Large intestine (tissue), 3 donors: ENCODE measurements around the gene SH3RF3. TPM values are rescaled to one million over a fixed set of nuclear protein-coding genes. Genes with fewer than 3 reads are reported as not detected.

ENCODE experiments used
- DNase-seq, 2 donors: peaks; one replicate each; pipeline versions ENCODE4 v3.0.0 to v3.0.0-alpha.2; 2013
- H3K27ac ChIP-seq: one replicate; pipeline ENCODE4 v1.5.1; 2013; ENCODE audit warnings: low read length
- H3K27me3 ChIP-seq: 2 replicates; pipeline ENCODE4 v1.6.1; 2013; ENCODE audit warnings: low read length; ENCODE audit not compliant: control insufficient read depth, insufficient read depth
- H3K36me3 ChIP-seq: 2 replicates; pipeline ENCODE4 v1.6.1; 2013; ENCODE audit warnings: low read length; ENCODE audit not compliant: control insufficient read depth, insufficient read depth
- H3K4me1 ChIP-seq: one replicate; pipeline ENCODE4 v1.6.1; 2013; ENCODE audit warnings: low read length; ENCODE audit not compliant: control insufficient read depth, insufficient read depth
- H3K4me3 ChIP-seq: one replicate; pipeline ENCODE4 v1.5.1; 2013; ENCODE audit warnings: low read length
- H3K9me3 ChIP-seq: one replicate; pipeline ENCODE4 v1.6.1; 2013; ENCODE audit warnings: mild to moderate bottlenecking, low read depth, low read length, moderate library complexity; ENCODE audit not compliant: control insufficient read depth
- WGBS: methylation state at CpG from one replicate; pipeline ENCODE4 v1.1.5; 2013; ENCODE audit warnings: low lambda C conversion rate; ENCODE audit not compliant: insufficient coverage; 5-methylcytosine and 5-hydroxymethylcytosine counted together
- polyA plus RNA-seq: library from polyadenylated mRNA; unstranded; fragments of 120-200 nt; gene quantifications from one replicate; pipeline ENCODE4 v1.2.1, GENCODE V29; 2013

The SH3RF3 gene
- polyA plus RNA-seq, 1 donor: 3.0 TPM

- no peaks in the 10 kb centered on the region for H3K4me1 ChIP-seq
Measured at GRCh38 chr2:109333414-109334210, 204.6 kb downstream of the SH3RF3 start.

GRCh38 chr2:109335631-109336176 is 206.7 kb downstream of the SH3RF3 start:
- DNase-seq: no peak
- Histone ChIP-seq H3K27me3 (peaks cover 5% of the 10 kb centered on the region), H3K36me3 (no peaks in the 10 kb centered on the region), H3K9me3 (no peaks in the 10 kb centered on the region), H3K27ac (no peak overlapping the region), H3K4me1 (no peaks in the 10 kb centered on the region), H3K4me3 (no peak overlapping the region)
- WGBS: 80% methylated on average over 2 of the region's 12 CpGs

More at GRCh38 chr2:109333414-109334210, 204.6 kb downstream of the SH3RF3 start:
- Histone ChIP-seq H3K27ac (no peak overlapping the region), H3K9me3 (no peaks in the 10 kb centered on the region), H3K36me3 (no peaks in the 10 kb centered on the region), H3K27me3 (peaks cover 5% of the 10 kb centered on the region), H3K4me3 (no peak overlapping the region)
- WGBS: 16% methylated on average over 2 of the region's 7 CpGs
- no peak for DNase-seq

- H3K27ac ChIP-seq: no peak overlapping the region
- H3K4me1 ChIP-seq: no peaks in the 10 kb centered on the region
- no CpG with 5 or more reads among the region's 6 CpGs for WGBS
- DNase-seq: no peak
- no peak overlapping the region for H3K4me3 ChIP-seq
- H3K36me3 ChIP-seq: no peaks in the 10 kb centered on the region
- peaks cover 5% of the 10 kb centered on the region for H3K27me3 ChIP-seq
- H3K9me3 ChIP-seq: no peaks in the 10 kb centered on the region
Measured at GRCh38 chr2:109336296-109336695, 207.3 kb downstream of the SH3RF3 start.

- no CpG with 5 or more reads among the region's 9 CpGs for WGBS
- Histone ChIP-seq H3K36me3 (no peaks in the 10 kb centered on the region), H3K27me3 (peaks cover 5% of the 10 kb centered on the region), H3K9me3 (no peaks in the 10 kb centered on the region), H3K4me3 (no peak overlapping the region), H3K27ac (no peak overlapping the region), H3K4me1 (no peaks in the 10 kb centered on the region)
- no peak for DNase-seq
Measured at GRCh38 chr2:109337221-109337620, 208.2 kb downstream of the SH3RF3 start.

- H3K27me3 ChIP-seq: peaks cover 2% of the 10 kb centered on the region
- no peak overlapping the region for H3K4me3 ChIP-seq
- WGBS: no CpG with 5 or more reads among the region's 6 CpGs
- no peaks in the 10 kb centered on the region for H3K4me1 ChIP-seq
- no peaks in the 10 kb centered on the region for H3K36me3 ChIP-seq
- H3K27ac ChIP-seq: no peak overlapping the region
- DNase-seq: no peak
- H3K9me3 ChIP-seq: no peaks in the 10 kb centered on the region
Measured at GRCh38 chr2:109339519-109339966, 210.5 kb downstream of the SH3RF3 start.

- Histone ChIP-seq H3K9me3 (no peaks in the 10 kb centered on the region), H3K27me3 (peaks cover 2% of the 10 kb centered on the region), H3K36me3 (no peaks in the 10 kb centered on the region), H3K4me3 (no peak overlapping the region), H3K27ac (no peak overlapping the region), H3K4me1 (no peaks in the 10 kb centered on the region)
- 88% methylated on average over 1 of the region's 4 CpGs for WGBS
- DNase-seq: no peak
Measured at GRCh38 chr2:109340381-109340780, 211.4 kb downstream of the SH3RF3 start.

GRCh38 chr2:109341355-109342255 is 212.6 kb downstream of the SH3RF3 start:
- H3K27ac ChIP-seq: no peak overlapping the region
- no CpG with 5 or more reads among the region's 7 CpGs for WGBS
- no peaks in the 10 kb centered on the region for H3K36me3 ChIP-seq

GRCh38 chr2:109342256-109342850 is 213.3 kb downstream of the SH3RF3 start:
- Histone ChIP-seq H3K36me3 (no peaks in the 10 kb centered on the region), H3K27me3 (peaks cover under 1% of the 10 kb centered on the region), H3K4me3 (no peak overlapping the region), H3K27ac (no peak overlapping the region), H3K4me1 (no peaks in the 10 kb centered on the region), H3K9me3 (no peaks in the 10 kb centered on the region)
- DNase-seq: no peak
- WGBS: 80% methylated on average over 1 of the region's 18 CpGs

More at GRCh38 chr2:109341355-109342255, 212.6 kb downstream of the SH3RF3 start:
- H3K27me3 ChIP-seq: peaks cover 2% of the 10 kb centered on the region
- H3K4me1 ChIP-seq: no peaks in the 10 kb centered on the region
- H3K4me3 ChIP-seq: no peak overlapping the region
- no peak for DNase-seq
- no peaks in the 10 kb centered on the region for H3K9me3 ChIP-seq

GRCh38 chr2:109342930-109343329 is 213.9 kb downstream of the SH3RF3 start:
- DNase-seq: no peak
- WGBS: no CpG with 5 or more reads among the region's 6 CpGs
- Histone ChIP-seq H3K27ac (no peak overlapping the region), H3K36me3 (no peaks in the 10 kb centered on the region), H3K9me3 (no peaks in the 10 kb centered on the region), H3K4me1 (no peaks in the 10 kb centered on the region), H3K4me3 (no peak overlapping the region), H3K27me3 (no peaks in the 10 kb centered on the region)

GRCh38 chr2:109343460-109343859 is 214.5 kb downstream of the SH3RF3 start:
- H3K9me3 ChIP-seq: no peaks in the 10 kb centered on the region
- no peaks in the 10 kb centered on the region for H3K27me3 ChIP-seq
- no peaks in the 10 kb centered on the region for H3K36me3 ChIP-seq
- WGBS: no CpG with 5 or more reads among the region's 5 CpGs
- no peak overlapping the region for H3K4me3 ChIP-seq
- no peaks in the 10 kb centered on the region for H3K4me1 ChIP-seq
- H3K27ac ChIP-seq: no peak overlapping the region
- no peak for DNase-seq
